Endothelial cell of umbilical vein (primary cell): ENCODE results near the gene PAX2. TPM values are rescaled to one million over a fixed set of nuclear protein-coding genes. Genes with fewer than 3 reads are reported as not detected.

ENCODE experiments used
- BruUV-seq: library from RNA; stranded (reverse); fragments of 400-500 nt; replicated peaks from 2 replicates; lab custom pipeline; 2021; lab: Mats Ljungman, UMichigan
- CTCF ChIA-PET: fragments of 300-600, 350-600 bp; sonication (Branson Sonifier 250); formaldehyde crosslinking; loops from one replicate; lab custom pipeline; 2021; ENCODE audit warnings: antibody characterized with exemption, inconsistent platforms; lab: Charles Lee
- POLR2A ChIA-PET: fragments of 300-600, 350-600 bp; sonication (Branson Sonifier 250); formaldehyde crosslinking; loops from one replicate; lab custom pipeline; 2021; ENCODE audit warnings: antibody characterized with exemption, inconsistent platforms; lab: Charles Lee
- DNase-seq: peaks from one replicate; pipeline ENCODE4 v3.0.0-alpha.2; 2011; ENCODE audit warnings: low read depth, low spot score
- FAIRE-seq: peaks from 2 replicates; lab custom pipeline; 2011; peaks lifted over from hg19 to GRCh38; lab: Jason Lieb, UNC
- H2AFZ ChIP-seq: 2 replicates; pipeline ENCODE4 v1.6.0; 2012; ENCODE audit warnings: low read depth, low read length, control low read depth, inconsistent platforms
- H3K27ac ChIP-seq: 2 replicates; pipeline ENCODE4 v1.5.1; 2011; ENCODE audit warnings: low read depth, mild to moderate bottlenecking, control low read depth, low read length, moderate library complexity; ENCODE audit not compliant: insufficient read depth
- H3K27me3 ChIP-seq, 2 experiments: 2 replicates each; pipeline versions ENCODE4 v1.6.0 to v1.6.1; 2011; ENCODE audit warnings: low read length in 2 of 2, mixed read lengths in 1 of 2; ENCODE audit not compliant: control insufficient read depth in 2 of 2, insufficient read depth in 2 of 2
- H3K36me3 ChIP-seq, 2 experiments: 2 replicates in 1 of 2; 3 replicates in 1 of 2; pipeline ENCODE4 v1.5.1; 2011; ENCODE audit warnings: low read length in 2 of 2, mild to moderate bottlenecking in 1 of 2, moderate library complexity in 1 of 2; ENCODE audit not compliant: control insufficient read depth in 2 of 2, insufficient read depth in 2 of 2; ENCODE audit errors: extremely low read depth in 1 of 2
- H3K4me1 ChIP-seq: 3 replicates; pipeline ENCODE4 v1.5.1; 2011; ENCODE audit warnings: mild to moderate bottlenecking, low read length; ENCODE audit not compliant: control insufficient read depth, insufficient read depth; ENCODE audit errors: extremely low read depth
- H3K4me2 ChIP-seq: 2 replicates; pipeline ENCODE4 v1.6.1; 2011; ENCODE audit warnings: low read length, control low read depth, mixed read lengths; ENCODE audit not compliant: insufficient read depth
- H3K4me3 ChIP-seq, 3 experiments: fragments of 200-600 bp in 1 of 3; sonication (generic), shearing (Covaris generic) in 1 of 3; replicated peaks in 1 of 3; 2 replicates each; pipeline ENCODE4 v1.5.1; 2011 to 2016; ENCODE audit warnings: control low read depth in 3 of 3, low read length in 3 of 3, mild to moderate bottlenecking in 2 of 3, inconsistent platforms in 1 of 3, low read depth in 1 of 3, moderate library complexity in 1 of 3; ENCODE audit not compliant: insufficient read depth in 1 of 3
- H3K79me2 ChIP-seq: 2 replicates; pipeline ENCODE4 v1.6.0; 2012; ENCODE audit warnings: low read length, inconsistent platforms; ENCODE audit not compliant: control insufficient read depth, insufficient read depth
- H3K9ac ChIP-seq: replicated peaks from 2 replicates; pipeline ENCODE3; 2011; ENCODE audit warnings: low read length, control low read depth; ENCODE audit not compliant: insufficient read depth; ENCODE audit errors: extremely low read depth
- H3K9me1 ChIP-seq: replicated peaks from 3 replicates; pipeline ENCODE4 v1.6.0; 2011; ENCODE audit warnings: mild to moderate bottlenecking, low read length; ENCODE audit not compliant: control insufficient read depth, insufficient read depth; ENCODE audit errors: extremely low read depth
- H3K9me3 ChIP-seq: replicated peaks from 2 replicates; pipeline ENCODE4 v1.5.1; 2012; ENCODE audit warnings: low read length, inconsistent platforms; ENCODE audit not compliant: control insufficient read depth, insufficient read depth
- H4K20me1 ChIP-seq: replicated peaks from 2 replicates; pipeline ENCODE3; 2011; ENCODE audit warnings: mild to moderate bottlenecking, low read length; ENCODE audit not compliant: control insufficient read depth, insufficient read depth; ENCODE audit errors: extremely low read depth
- CTCF ChIP-seq, 2 donors: IDR thresholded peaks; 1 replicate in 1 of 2; 2 replicates in 1 of 2; pipeline ENCODE4 v1.5.1; 2011; ENCODE audit warnings: low read length in 2 of 2, mild to moderate bottlenecking in 2 of 2, moderate library complexity in 2 of 2, control low read depth in 1 of 2, inconsistent platforms in 1 of 2, low read depth in 1 of 2; ENCODE audit not compliant: insufficient read depth in 1 of 2; ENCODE audit errors: extremely low read depth in 1 of 2
- EZH2 ChIP-seq: IDR thresholded peaks from 2 replicates; pipeline ENCODE4 v1.6.1; 2012; ENCODE audit warnings: borderline replicate concordance, low read depth, mild to moderate bottlenecking, moderate library complexity, low read length, inconsistent platforms; ENCODE audit not compliant: severe bottlenecking
- FOS ChIP-seq: IDR thresholded peaks from 2 replicates; pipeline ENCODE4 v1.6.1; 2011; ENCODE audit warnings: mild to moderate bottlenecking, low read length, moderate library complexity, borderline replicate concordance; ENCODE audit not compliant: insufficient read depth
- GATA2 ChIP-seq: IDR thresholded peaks from 2 replicates; pipeline ENCODE4 v1.7.0; 2011; ENCODE audit warnings: low read depth, mild to moderate bottlenecking, moderate library complexity, mixed read lengths, low read length; ENCODE audit not compliant: insufficient read length, insufficient read depth
- JUN ChIP-seq: IDR thresholded peaks from 2 replicates; pipeline ENCODE4 v1.6.1; 2011; ENCODE audit warnings: borderline replicate concordance, low read depth; ENCODE audit not compliant: insufficient read length, insufficient read depth
- MAX ChIP-seq: IDR thresholded peaks from 2 replicates; pipeline ENCODE4 v1.6.1; 2011; ENCODE audit not compliant: insufficient read depth, insufficient read length
- MYC ChIP-seq: IDR thresholded peaks from one replicate; pipeline ENCODE4 v1.6.1; 2011; ENCODE audit warnings: mild to moderate bottlenecking, low read depth, low read length
- POLR2A ChIP-seq: IDR thresholded peaks from 2 replicates; pipeline ENCODE4 v1.6.1; 2012; ENCODE audit warnings: low read depth, mild to moderate bottlenecking, control low read depth, low read length
- POLR2AphosphoS5 ChIP-seq: IDR thresholded peaks from 2 replicates; pipeline ENCODE4 v1.6.1; 2012; ENCODE audit warnings: low read depth, mild to moderate bottlenecking, control low read depth, low read length, moderate library complexity; ENCODE audit not compliant: insufficient read depth
- dilution Hi-C: fragments of 300-500 bp; cut with MboI; formaldehyde crosslinking; loops from one replicate; pipeline ENCODE4 v1.15.0; 2019; ENCODE audit warnings: low sequenced_read_pairs; ENCODE audit not compliant: extremely low pct_ligation_motif_present
- intact Hi-C: fragments of 100-400 bp; cut with micrococcal nuclease; formaldehyde crosslinking; loops from one replicate; pipeline ENCODE4 v1.10.0; 2022
- polyA plus RNA-seq, 4 experiments: library from polyadenylated mRNA; depleted of rRNA in 3 of 4; stranded (reverse) in 3 of 4; unstranded in 1 of 4; fragments of >200 nt; gene quantifications; 2 replicates each; pipeline versions ENCODE4 v1.2.1 to v1.2.3, GENCODE V29; 2011 to 2012; ENCODE audit warnings: missing spikeins in 1 of 4
- total RNA-seq: library from RNA; stranded (reverse); gene quantifications from 2 replicates; pipeline ENCODE4 v1.2.3, GENCODE V29; 2021

PAX2 gene
- total and polyA plus RNA-seq, 2 donors (not counting 3 experiments of a cell fraction or from before 2014, with no cell fraction given) = not detected

- H3K4me3 ChIP-seq = no peak overlapping the region
- ChIA-PET POLR2A (no interaction called here), CTCF (no interaction called here)
- H3K9me1 ChIP-seq = no peaks in the 10 kb centered on the region
- H3K79me2 ChIP-seq = no peaks in the 10 kb centered on the region
- H3K4me1 ChIP-seq = no peaks in the 10 kb centered on the region
- H2AFZ ChIP-seq = no peak overlapping the region
- no peaks in the 10 kb centered on the region for H3K9me3 ChIP-seq
- intact Hi-C loops = no loop called here
- H3K27ac ChIP-seq = no peak overlapping the region
- dilution Hi-C loops = no loop called here
- no peak overlapping the region for H3K4me2 ChIP-seq
- no peaks in the 10 kb centered on the region for H4K20me1 ChIP-seq
- BruUV-seq = no TSS peak
- FAIRE-seq (no peak), DNase-seq (no peak)
- H3K36me3 ChIP-seq = no peaks in the 10 kb centered on the region
- TF ChIP-seq MAX (no peak), CTCF (IDR thresholded peaks at IDR 0.05; ENCODE audit: extremely low read depth in 1 of 2, insufficient read depth in 1 of 2, low read depth in 1 of 2, low read length in 2 of 2) (no peak), FOS (no peak), MYC (no peak), POLR2A (no peak), JUN (no peak), EZH2 (no peak), GATA2 (no peak), POLR2AphosphoS5 (no peak)
- no peak overlapping the region for H3K9ac ChIP-seq
- peaks cover 9 to 10% of the 10 kb centered on the region in 2 experiments for H3K27me3 ChIP-seq
Observed at GRCh38 chr10:100779329-100779728, 33.9 kb downstream of the PAX2 start.
